Activated T-helper 9 cell treated with anti-CD3 and anti-CD28 coated beads, Interleukin-2, amount 50 U/mL, for 16 hours (primary cell): ENCODE data around the gene ROPN1B.

Source experiments
- DNase-seq: peaks from one replicate; pipeline ENCODE4 v3.0.0-alpha.2; 2020; ENCODE audit warnings: low read depth

ROPN1B gene

DNA sequence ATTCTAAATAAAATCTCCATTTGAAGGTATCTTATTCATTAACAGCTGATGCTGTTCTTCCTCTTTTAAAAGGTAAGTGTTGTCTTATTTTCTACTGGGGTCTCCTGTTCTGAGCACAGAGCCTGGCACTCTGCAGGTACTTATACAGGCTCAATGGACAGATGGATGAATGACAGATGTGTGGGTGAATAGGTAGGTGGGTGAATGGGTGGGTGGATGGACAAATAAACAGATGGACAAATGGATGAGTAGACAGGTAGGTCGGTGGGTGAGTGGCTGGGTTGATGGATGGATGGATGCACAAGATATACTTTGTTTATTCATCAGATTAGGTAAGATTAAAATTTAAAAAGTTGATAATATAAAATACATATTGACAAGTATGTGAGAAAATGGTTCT lies 61.5 kb downstream of the ROPN1B start:
- no peak for DNase-seq

DNA sequence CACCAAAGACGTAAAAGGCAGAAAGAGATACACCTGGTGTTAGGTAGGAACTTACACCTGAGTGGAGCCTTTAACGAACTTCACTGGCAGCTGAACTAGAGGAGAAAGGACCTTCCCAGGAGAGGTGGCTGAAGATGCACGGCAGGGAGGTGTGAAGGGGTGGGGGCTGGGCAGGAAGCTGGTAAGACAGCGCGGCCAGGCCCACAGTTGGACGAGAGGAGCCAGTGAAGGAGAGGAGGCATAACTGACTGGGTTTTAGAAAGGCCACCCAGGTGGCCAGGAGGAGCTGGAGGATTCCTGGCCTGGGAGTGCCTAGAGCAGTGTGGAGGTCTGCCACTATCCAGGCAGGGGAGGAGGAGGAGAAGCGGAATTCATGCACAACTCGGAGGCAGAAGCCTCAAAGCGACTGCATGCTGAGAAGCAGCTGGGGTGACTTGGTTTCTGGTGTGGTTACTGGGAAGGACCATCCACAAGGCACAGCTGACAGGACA lies 63.0 kb downstream of the ROPN1B start:
- no peak for DNase-seq
